NCI-H146 (cell line): ENCODE measurements around the gene MAP1A.
A peak's percentile ranks its signal among the peaks of the same experiment; 100 is the strongest.

Source experiments
- DNase-seq: peaks from one replicate; lab custom pipeline; 2025; lab: John Stamatoyannopoulos, UW

MAP1A gene

DNA sequence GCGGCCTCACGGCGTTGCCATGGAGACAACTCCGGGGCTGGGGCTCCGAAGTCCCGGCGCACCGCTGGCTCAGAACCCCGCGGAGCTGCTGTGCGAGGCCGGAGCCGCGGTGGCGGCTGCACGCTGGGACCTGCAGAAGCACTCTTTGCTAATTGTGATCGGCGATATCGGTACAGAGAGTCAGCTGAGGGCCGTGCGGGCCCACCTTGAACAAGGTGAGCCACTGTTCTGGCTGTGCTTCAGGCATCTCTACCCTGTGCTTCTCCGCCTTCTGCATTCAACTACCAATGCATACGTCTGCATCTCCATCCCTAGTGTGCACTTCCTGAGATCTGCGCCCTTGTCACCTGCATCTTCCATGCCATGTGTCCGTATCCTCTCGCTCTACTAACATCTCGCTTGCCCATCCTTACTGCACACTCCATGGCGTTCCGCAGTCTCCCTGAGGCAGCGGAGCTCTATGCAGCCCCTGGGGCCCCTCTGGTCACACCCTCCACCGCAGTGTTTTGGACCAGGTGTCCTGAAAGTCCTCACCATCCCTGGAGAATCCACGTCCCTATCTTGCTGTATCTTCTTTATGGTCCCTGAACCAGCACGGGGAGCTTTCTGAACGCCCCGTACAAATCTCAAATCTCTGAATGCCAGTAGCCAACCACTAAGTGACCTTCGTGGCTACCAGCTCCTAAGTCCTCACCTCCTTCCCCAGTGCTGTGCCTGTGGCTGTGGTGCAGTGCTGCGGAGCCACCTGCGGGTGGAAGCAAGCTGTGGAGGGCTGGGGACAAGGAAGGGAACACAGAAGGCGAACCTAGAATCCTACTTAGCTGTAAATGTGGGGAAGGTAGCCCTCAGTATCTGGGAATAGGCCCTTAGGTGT is 6.2 kb upstream of the MAP1A start:
- DNase-seq, result peak; percentile 62

- DNase-seq, result no peak
Measured at GRCh38 chr15:43513550-43513949, 3.9 kb upstream of the MAP1A start.

DNA sequence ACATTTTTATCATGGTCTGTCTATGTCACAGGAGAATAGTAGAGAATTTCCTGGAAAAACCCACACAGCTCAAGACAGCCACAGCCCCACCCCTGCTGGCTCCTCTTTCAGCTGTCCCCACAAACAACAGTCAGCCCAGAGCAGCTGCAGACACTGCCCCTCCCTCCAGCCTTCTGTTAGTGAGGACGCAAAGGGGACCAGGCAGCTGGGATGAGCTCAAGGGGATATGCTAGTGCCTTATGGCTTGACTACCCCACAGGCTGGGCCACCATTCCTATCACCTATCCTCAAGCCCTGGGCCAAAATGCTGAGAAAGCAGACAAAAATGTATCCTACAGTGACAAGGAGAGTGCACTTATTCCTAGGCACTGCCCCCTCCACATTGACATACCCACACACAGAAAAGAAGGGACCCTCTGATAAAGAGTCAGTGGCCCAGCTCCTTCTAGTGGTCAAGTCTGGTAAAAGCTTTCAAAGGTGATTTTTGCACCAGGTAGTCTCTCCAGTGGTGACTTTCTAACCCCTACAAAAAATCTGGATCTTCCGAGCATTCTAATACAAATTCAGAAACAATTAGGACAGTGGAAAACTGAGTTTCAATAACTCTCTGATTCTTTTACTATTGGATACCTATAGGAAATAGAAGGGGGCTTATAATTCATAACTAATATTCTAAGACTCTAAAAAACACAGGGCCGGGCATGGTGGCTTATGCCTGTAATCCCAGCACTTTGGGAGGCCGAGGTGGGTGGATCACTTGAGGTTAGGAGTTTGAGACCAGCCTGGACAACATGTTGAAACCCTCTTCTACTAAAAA is 3.0 kb upstream of the MAP1A start:
- DNase-seq, result peak; percentile 36

DNA sequence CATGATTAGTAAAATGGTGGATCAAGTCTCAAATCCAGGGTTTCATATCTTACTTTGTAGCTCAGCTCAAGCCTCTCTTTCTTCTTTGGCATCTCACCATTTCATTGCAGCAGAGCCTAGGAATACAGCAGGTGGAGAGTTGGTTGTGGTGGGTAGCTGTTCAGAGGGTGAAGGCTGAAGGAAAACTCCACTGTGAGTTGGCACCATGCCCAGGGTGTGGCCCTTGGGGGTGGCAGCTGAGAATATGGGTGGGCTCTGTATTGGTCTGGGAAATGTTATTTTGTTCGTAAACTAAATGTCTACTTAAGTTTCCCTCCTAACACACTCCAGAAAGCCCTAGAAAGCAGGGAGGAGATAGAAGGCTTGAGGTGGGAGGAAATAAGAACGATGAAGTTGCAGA is 1.7 kb upstream of the MAP1A start:
- DNase-seq, result no peak

DNA sequence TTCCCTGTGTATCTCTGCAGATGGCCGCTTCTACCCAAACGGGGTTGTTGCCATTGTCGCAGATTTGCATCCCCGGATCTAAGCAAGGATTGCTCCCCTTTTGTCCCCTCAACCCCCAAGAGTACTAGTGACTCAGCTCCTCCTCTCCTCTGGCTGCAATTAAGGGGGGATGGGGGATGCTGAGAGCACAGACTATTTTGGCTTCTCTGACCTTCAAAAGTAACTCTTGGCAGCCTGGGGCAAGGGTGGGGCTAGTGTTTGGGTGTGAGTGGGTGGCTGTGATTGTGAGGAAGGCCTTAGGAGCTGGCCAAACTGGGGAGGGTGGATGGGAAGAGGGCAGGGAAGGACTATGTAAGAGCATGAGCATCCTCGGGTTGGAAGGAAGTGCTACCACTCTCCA is 1.2 kb upstream of the MAP1A start:
- no peak for DNase-seq

DNA sequence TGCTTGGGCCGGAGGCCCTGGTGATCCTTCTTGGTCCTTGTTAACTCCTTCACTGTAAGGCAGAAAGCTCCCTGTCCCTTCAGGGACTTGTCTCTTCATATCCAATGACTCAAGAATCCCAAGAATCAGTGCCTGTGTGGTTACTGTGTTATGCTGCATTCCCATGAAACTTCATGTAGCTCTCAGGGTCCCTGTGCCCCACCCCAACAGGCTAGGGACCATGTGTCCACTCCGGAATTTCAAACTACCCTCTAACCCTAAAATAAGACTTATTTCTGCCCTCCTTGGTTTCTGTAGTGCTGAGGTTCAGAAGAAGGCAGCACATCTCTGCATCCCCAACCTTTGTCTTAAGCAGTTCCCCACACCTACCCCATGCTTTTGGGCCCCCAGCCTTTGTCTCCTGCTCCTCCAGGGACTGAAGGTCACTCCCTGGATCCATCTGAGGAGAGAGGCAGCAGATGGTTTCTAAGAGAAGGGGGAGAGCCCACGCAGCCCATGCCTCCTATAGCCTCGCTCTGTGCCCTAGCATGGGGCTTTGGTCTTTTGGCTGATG is 531 bp upstream of the MAP1A start:
- no peak for DNase-seq

DNA sequence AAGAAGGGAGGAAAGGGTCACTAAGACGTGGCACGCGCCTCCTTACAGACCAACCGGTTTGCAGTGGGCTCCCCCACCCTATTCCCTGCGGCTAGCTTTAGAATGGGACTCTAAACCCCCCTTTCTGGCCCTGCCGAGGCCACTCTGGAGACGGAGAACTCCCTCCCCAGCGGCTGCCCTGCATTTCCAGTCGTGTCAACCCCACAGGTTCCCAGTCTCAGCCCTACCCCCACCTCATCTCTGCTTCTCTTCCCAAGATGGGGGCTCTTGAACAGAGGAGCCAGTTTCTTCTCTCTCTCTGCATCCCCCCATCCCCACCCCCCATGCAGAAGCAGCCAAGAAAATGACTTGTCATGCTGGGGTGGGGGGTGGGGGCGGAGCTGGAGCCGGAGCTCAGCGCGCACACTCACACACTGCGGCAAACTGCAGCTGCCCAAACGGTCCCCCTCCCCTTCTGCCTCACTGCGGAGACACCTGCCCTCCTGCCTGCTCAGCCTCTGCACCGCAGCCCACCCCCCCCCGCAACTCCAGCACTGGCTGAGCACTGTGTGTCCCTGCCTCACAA is 871 bp downstream of the MAP1A start:
- DNase-seq, result peak; percentile 74

DNA sequence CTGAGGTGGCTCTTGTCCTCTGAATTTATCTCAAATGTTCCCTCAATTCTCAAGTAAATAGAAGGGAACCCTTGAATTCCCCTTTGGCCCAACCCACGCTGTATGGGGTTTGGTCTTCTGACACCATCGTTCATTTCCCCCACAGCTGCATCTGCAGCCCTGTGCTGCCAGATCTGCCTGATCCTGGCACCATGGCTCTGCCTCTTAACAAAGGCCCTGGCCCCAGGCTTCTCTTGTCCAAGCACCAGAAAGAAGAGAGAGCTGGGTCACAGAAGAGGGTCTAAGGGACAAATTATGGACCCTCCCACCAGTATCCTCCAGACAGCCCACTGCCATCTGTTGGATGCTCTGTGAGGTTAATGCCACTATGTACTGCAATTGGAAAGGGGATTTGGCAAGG is 1.8 kb downstream of the MAP1A start:
- DNase-seq, result no peak

DNA sequence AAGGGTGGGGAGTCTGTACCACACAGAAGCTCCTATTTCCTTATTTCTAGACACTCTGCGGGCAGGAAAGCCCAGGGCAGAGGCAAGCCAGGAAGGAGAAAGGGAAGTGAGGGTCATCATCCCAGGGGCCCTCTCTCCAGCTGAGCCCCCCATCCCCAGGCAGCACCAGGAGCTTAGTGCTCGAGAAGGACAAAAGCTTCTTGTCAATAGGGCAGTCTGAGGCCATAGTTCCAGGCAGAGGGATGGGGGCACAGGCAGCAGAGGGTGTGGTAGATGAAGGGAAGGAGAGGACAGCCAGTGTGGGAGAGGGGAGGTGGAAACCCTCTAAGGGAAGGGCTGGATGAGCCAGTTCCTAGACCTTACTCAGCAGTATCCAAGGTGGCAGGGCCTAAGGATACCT is 2.7 kb downstream of the MAP1A start:
- no peak for DNase-seq

- no peak for DNase-seq
Measured at GRCh38 chr15:43521419-43521818, 4.0 kb downstream of the MAP1A start.

GRCh38 chr15:43522247-43522646 is 4.8 kb downstream of the MAP1A start:
- DNase-seq, result no peak

- no peak for DNase-seq
Measured at GRCh38 chr15:43523646-43524045, 6.2 kb downstream of the MAP1A start.

- no peak for DNase-seq
Measured at GRCh38 chr15:43524254-43524845, 6.9 kb downstream of the MAP1A start.

DNA sequence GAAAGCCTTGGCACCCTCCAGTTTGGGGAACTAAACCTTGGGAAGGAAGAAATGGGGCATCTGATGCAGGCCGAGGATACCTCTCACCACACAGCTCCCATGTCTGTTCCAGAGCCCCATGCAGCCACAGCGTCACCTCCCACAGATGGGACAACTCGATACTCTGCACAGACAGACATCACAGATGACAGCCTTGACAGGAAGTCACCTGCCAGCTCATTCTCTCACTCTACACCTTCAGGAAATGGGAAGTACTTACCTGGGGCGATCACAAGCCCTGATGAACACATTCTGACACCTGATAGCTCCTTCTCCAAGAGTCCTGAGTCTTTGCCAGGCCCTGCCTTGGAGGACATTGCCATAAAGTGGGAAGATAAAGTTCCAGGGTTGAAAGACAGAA is 7.7 kb downstream of the MAP1A start:
- DNase-seq, result no peak

GRCh38 chr15:43526261-43526930 is 9.0 kb downstream of the MAP1A start:
- no peak for DNase-seq

GRCh38 chr15:43527016-43527801 is 9.8 kb downstream of the MAP1A start:
- no peak for DNase-seq

GRCh38 chr15:43527802-43528541 is 10.6 kb downstream of the MAP1A start:
- no peak for DNase-seq

GRCh38 chr15:43528542-43529007 is 11.2 kb downstream of the MAP1A start:
- DNase-seq, result no peak

GRCh38 chr15:43529141-43529540 is 11.7 kb downstream of the MAP1A start:
- no peak for DNase-seq
